Hepatic stellate cell (primary cell): ENCODE data around the gene MKI67.
A peak's percentile ranks its signal among the peaks of the same experiment; 100 is the strongest.
"Not testable (repeated sequence)": the region's sequence is repeated elsewhere in the genome, so short reads cannot be mapped to it uniquely, and the experiment has no call there.

Source experiments
- DNase-seq: peaks from one replicate; pipeline ENCODE4 v3.0.0; 2011; ENCODE audit warnings: low spot score

MKI67 gene, protein sequence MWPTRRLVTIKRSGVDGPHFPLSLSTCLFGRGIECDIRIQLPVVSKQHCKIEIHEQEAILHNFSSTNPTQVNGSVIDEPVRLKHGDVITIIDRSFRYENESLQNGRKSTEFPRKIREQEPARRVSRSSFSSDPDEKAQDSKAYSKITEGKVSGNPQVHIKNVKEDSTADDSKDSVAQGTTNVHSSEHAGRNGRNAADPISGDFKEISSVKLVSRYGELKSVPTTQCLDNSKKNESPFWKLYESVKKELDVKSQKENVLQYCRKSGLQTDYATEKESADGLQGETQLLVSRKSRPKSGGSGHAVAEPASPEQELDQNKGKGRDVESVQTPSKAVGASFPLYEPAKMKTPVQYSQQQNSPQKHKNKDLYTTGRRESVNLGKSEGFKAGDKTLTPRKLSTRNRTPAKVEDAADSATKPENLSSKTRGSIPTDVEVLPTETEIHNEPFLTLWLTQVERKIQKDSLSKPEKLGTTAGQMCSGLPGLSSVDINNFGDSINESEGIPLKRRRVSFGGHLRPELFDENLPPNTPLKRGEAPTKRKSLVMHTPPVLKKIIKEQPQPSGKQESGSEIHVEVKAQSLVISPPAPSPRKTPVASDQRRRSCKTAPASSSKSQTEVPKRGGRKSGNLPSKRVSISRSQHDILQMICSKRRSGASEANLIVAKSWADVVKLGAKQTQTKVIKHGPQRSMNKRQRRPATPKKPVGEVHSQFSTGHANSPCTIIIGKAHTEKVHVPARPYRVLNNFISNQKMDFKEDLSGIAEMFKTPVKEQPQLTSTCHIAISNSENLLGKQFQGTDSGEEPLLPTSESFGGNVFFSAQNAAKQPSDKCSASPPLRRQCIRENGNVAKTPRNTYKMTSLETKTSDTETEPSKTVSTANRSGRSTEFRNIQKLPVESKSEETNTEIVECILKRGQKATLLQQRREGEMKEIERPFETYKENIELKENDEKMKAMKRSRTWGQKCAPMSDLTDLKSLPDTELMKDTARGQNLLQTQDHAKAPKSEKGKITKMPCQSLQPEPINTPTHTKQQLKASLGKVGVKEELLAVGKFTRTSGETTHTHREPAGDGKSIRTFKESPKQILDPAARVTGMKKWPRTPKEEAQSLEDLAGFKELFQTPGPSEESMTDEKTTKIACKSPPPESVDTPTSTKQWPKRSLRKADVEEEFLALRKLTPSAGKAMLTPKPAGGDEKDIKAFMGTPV (N-terminal part only)

DNA sequence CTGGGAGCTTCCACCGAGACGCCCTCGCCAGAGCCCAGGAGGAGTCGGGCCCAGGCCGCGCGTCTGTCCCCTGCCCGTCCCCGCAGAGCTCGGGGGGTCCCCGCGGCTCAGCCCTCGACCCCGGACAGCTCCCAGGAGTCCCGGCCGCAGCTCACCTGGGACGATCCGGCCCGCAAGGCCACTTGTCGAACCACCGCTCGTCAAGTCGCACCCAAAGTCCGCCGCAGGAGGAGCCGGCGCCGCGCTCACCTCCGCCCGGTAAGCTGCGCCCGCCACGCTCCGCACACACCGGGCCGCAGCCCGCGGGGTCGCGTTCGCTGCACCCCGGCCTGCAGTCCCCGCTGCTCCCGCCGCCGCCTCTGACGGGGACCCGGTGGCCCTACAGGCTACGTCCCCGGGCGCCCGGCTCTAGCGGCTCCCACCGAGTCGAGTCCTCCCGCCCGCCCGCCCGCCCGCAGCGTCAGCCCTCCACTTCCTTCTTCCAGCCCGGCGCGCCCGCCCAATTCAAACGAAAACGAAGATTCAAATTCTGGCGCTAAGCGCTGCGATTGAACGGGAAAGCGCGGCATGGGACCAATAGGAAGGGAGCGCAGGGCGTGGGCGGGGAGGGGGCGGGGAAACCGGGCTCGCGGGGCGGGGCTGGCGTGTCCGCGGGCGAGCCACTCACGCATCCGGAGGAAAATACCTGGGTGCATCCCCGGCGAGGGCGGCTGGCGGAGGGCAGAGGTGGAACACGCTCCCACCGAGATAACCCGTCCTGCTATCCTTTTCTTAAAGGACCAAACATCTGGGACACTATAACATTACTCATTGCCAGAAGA, at the start of gene MKI67:
Gene MKI67 (minus strand): TSS at position 480 of the 821 bp plus-strand sequence. CDS start 756 bp downstream, outside the sequence.
- peak; percentile 95 for DNase-seq

DNA sequence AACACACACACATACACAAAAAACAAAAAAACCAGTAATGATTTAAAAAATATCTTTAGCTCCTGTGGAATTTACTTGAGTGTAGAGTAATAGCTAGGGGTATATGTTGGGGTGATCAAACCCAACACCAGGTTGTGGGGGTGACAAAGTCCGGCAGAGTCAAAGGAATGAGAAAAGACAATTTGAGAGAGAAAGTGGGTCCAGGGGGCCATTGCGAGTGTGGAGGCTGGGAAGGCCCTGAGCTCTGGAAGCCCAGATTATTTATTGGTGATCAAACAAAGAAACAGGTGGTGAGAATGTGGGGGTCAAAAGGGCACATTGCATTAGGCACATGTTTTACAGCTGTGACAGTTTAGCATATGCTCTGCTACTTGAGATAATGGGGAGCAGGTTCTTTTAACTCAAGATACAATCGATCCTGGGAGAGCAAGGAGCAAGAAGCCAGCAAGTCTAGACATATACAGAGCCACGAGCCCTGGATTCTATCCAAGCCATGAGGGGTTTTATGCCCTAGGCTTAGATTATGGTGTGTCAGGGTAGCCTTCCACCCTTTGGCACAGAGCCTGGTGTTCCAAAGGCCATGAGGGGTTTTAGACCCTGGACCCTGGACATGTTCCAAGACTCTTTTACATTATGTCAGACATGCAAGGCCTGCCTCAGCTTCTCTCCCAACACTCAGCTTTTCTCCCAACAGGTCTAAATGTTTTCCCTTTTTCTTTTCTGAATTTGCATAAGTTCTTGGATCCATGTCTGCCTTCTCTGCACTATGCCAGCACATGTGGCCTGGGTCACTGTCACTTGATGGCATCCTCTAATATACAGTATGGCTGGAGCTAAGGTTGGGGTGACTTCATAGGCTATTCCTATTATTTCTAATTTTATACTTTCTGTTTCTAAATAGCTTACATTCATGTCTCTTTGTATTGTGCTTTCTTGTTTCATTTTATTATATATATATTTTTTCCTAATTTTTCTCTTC, 48.6 kb upstream of the MKI67 start:
- DNase-seq, result no peak

GRCh38 chr10:128173386-128173785, 47.2 kb upstream of the MKI67 start:
- DNase-seq, result no peak

DNA sequence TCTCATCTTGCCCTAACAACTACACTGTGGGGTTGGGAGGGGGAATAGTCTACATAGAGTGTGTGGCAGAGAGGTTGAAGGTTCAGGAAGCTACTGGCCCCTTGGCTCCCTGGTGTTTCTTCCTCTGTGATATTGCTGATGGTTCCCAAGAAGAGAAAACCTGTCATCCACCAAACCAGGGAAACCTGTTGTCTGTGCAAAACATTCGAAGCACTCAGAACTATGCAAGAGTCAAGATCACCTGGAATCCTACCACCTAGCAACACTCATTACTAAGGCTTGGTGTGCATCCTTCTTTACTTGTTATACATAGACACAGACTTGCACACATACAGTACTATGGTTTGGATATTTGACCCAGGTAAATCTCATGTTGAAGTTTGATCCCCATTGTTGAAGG, 46.5 kb upstream of the MKI67 start:
- DNase-seq, result no peak

DNA sequence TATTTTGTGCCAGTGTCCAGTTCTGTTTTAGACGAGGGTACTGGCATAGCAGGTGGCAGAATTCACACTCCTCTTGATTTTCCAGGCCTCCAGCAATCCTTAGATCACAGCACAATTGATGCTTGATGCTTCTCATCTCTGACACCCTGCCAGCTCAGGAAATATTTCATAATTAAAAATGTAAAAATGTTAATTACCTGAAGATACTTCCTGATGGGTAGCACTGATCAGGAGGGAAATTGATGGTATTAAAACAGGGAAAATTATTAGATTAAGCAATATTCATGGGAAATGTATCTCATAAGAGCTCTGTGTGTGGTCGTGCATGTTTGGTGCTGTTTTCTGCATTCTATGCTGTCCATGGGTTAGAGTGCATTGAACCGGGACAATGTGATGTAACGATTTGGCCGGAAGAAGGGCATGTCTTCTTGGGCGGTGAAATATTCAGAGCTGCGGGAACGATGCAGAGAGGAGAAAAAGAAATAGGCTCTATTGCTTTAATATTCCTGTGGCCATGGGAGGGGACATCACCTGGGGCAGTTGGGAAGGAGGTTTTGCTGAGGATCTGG, 43.7 kb upstream of the MKI67 start:
- DNase-seq, result no peak

DNA sequence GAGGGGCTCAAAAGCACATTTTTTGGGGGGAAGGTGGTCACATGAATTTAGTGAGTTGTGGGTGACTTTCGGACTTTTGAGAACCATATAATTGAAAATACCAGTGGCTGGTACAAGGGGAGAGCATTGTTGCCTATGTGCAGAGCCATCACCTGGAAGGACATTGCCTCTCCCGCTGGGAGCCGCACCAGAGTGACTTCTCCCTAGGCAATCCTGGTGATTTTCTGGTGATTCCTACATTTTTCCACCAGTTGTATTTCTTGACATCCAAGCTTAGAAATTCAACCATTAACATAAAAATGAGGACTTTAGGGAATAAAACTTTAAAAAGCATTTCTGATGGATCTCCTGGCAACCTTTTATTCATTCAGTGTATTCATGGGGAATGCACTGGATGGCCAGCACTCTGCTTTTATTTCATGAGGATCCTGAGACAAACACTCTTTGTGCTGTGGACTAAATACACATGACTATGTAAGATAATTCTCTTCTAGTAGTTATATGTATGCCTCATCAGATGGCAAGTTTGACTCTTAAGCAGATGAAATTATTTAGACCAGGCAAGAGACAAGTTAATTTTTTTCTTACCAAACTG, 41.8 kb upstream of the MKI67 start:
- no peak for DNase-seq

GRCh38 chr10:128167123-128167522, 40.9 kb upstream of the MKI67 start:
- DNase-seq, result not testable (repeated sequence)

- DNase-seq, result no peak
Observed at GRCh38 chr10:128166151-128166550, 39.9 kb upstream of the MKI67 start.

GRCh38 chr10:128165536-128165935, 39.3 kb upstream of the MKI67 start:
- DNase-seq, result no peak

- no peak for DNase-seq
Observed at GRCh38 chr10:128163701-128164100, 37.5 kb upstream of the MKI67 start.

GRCh38 chr10:128161031-128161430, 34.8 kb upstream of the MKI67 start:
- DNase-seq, result no peak

- DNase-seq, result no peak
Observed at GRCh38 chr10:128160297-128160711, 34.1 kb upstream of the MKI67 start.

DNA sequence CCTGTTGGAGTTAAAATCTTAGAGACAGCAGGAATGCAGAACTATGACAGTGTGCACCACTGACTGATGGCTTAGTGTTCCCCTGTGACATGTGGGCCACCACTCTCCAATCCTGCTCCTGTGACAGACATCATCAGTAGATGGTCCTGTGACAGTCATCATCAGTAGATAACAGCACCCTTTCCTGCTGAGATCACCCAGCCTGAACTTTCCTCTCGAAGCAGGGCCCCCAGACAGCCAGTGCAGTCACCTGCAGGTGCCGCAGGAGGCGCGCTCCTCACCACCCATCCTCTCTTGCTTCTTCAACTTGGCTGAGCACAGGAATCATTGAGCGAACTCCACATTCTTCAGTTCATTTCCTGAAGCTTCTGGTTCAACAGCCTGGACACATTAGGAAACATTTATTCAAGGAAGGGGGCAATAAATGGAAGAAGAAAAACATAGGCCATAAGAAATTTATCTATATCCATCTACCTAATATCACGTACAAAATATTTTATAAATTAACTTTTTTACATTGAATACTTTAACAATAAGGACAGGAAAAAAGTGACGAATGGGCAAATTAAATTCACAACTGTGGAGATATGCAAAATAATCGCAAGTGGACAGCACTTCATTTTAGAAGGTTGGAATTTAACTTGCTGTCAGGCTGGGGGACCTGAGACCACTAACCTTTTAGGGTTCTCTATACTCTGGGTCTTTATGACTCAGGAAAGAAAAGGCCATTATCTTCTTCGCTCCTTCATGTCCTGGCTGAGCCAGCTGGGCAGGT, 32.0 kb upstream of the MKI67 start:
- no peak for DNase-seq

DNA sequence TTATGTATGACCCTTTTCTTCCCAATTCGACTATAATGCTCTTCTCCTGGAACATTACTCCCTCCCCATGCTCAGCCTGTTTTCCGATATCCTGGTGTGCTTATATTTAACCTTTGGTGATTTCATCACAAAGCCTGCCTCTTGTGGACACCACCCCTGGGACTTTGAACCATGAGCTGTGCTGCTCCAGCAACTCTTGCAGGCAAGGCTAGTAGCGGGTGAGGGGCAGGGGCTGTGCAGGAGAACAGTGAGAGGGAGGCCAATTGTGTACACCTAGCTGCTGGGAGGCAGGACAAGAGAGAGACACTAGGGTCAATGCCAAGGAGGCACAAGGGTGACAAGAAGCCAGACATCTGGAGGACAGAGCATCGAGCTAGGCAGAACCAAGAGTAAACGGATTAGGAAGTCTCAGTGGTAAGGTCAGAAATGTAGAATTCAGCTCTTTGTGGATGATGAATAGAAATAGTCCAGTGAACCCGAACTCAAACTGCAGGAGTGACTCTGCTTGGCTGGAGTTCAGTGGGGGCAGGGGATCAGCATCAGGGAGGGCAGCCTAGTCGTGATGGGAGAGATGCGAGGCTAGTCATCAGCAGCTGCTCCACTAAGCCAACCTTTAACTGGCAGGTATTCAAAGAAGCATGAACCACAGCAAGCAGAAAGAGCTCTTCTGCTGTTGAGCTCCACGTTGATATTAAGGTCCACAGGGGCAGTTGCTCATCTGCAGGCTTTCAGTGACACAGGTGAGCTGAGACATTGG, 31.0 kb upstream of the MKI67 start:
- no peak for DNase-seq

GRCh38 chr10:128152741-128153580, 26.7 kb upstream of the MKI67 start:
- no peak for DNase-seq

DNA sequence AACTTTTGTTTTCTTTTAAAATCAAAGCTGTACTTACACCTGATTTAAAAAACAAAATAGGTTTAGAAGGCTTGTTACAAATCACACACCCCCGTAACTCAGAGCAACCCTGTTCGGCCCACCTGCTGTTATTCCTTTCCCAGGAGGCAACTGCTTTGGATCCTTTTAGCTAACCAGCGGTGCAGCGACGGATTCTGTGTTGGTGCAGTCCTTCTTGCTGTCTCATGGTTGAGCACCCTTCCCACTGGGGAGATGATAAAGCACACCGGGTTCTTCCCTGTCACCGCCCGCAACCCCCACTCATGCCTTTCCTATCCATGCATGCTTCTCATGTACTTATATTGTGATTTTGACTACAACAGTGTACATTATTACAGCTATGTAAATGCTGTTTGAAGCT, 24.8 kb upstream of the MKI67 start:
- DNase-seq, result no peak

- no peak for DNase-seq
Observed at GRCh38 chr10:128150561-128150960, 24.3 kb upstream of the MKI67 start.
